ENCODE data around the gene FSIP1.

Gene FSIP1

GRCh38 chr15:39719109-39719508 lies 63.5 kb downstream of the FSIP1 start:
- TF ChIP-seq CTCF (IDR thresholded peaks at IDR 0.05; ENCODE audit: control insufficient read depth, extremely low read depth, insufficient read depth), result no peak

GRCh38 chr15:39717134-39717533 lies 65.5 kb downstream of the FSIP1 start:
- TF ChIP-seq CTCF (IDR thresholded peaks at IDR 0.05; ENCODE audit: control insufficient read depth, extremely low read depth, insufficient read depth), result no peak
- H3K4me3 ChIP-seq (ENCODE audit: low read depth, low read length), result no peak overlapping the region
- no peak for DNase-seq (ENCODE audit: low read depth)

More at GRCh38 chr15:39719109-39719508, 63.5 kb downstream of the FSIP1 start:
- DNase-seq (ENCODE audit: low read depth), result no peak
- H3K4me3 ChIP-seq (ENCODE audit: low read depth, low read length), result no peak overlapping the region

- H3K4me3 ChIP-seq (ENCODE audit: low read depth, low read length), result no peak overlapping the region
- TF ChIP-seq CTCF (IDR thresholded peaks at IDR 0.05; ENCODE audit: control insufficient read depth, extremely low read depth, insufficient read depth), result no peak
- DNase-seq (ENCODE audit: low read depth), result no peak
Observed at GRCh38 chr15:39714251-39714650, 68.4 kb downstream of the FSIP1 start.

- no peak for TF ChIP-seq CTCF (IDR thresholded peaks at IDR 0.05; ENCODE audit: control insufficient read depth, extremely low read depth, insufficient read depth)
- no peak for DNase-seq (ENCODE audit: low read depth)
Observed at GRCh38 chr15:39713846-39714245, 68.8 kb downstream of the FSIP1 start.

GRCh38 chr15:39710681-39711080 lies 72.0 kb downstream of the FSIP1 start:
- DNase-seq (ENCODE audit: low read depth), result no peak
- no peak overlapping the region for H3K4me3 ChIP-seq (ENCODE audit: low read depth, low read length)
- no peak for TF ChIP-seq CTCF (IDR thresholded peaks at IDR 0.05; ENCODE audit: control insufficient read depth, extremely low read depth, insufficient read depth)

More at GRCh38 chr15:39713846-39714245, 68.8 kb downstream of the FSIP1 start:
- no peak overlapping the region for H3K4me3 ChIP-seq (ENCODE audit: low read depth, low read length)

- no peak for TF ChIP-seq CTCF (IDR thresholded peaks at IDR 0.05; ENCODE audit: control insufficient read depth, extremely low read depth, insufficient read depth)
- DNase-seq (ENCODE audit: low read depth), result no peak
- H3K4me3 ChIP-seq (ENCODE audit: low read depth, low read length), result no peak overlapping the region
Observed at GRCh38 chr15:39709941-39710340, 72.7 kb downstream of the FSIP1 start.

- no peak for DNase-seq (ENCODE audit: low read depth)
- TF ChIP-seq CTCF (IDR thresholded peaks at IDR 0.05; ENCODE audit: control insufficient read depth, extremely low read depth, insufficient read depth), result no peak
- H3K4me3 ChIP-seq (ENCODE audit: low read depth, low read length), result no peak overlapping the region
Observed at GRCh38 chr15:39706206-39706605, 76.4 kb downstream of the FSIP1 start.

Data from LNCaP clone FGC (cell line).